Thyroid gland (tissue), 4 donors: ENCODE results near the gene SYNDIG1L. TPM values are rescaled to one million over a fixed set of nuclear protein-coding genes. Genes with fewer than 3 reads are reported as not detected.

Experiments
- DNase-seq, 2 donors: peaks; one replicate each; pipeline ENCODE4 v3.0.0-alpha.2; 2019
- H3K27ac ChIP-seq, 3 donors: fragments of 200-600 bp; sonication (generic); 1 replicate in 2 of 3; 2 replicates in 1 of 3; pipeline ENCODE4 v1.5.1; 2016 to 2019; ENCODE audit warnings: mild to moderate bottlenecking in 1 of 3, moderate library complexity in 1 of 3
- H3K27me3 ChIP-seq: fragments of 200-600 bp; sonication (generic); one replicate; pipeline ENCODE4 v1.5.1; 2019
- H3K36me3 ChIP-seq, 2 donors: fragments of 200-600 bp; sonication (generic); one replicate each; pipeline ENCODE4 v1.5.1; 2016 to 2019
- H3K4me1 ChIP-seq, 2 donors: fragments of 200-600 bp; sonication (generic); one replicate each; pipeline ENCODE4 v1.5.1; 2017 to 2019
- H3K4me3 ChIP-seq, 3 donors: fragments of 200-600 bp; sonication (generic); replicated peaks in 1 of 3; 1 replicate in 2 of 3; 2 replicates in 1 of 3; pipeline ENCODE4 v1.5.1; 2016; ENCODE audit warnings: mild to moderate bottlenecking in 1 of 3
- H3K9me3 ChIP-seq: fragments of 200-600 bp; sonication (generic); one replicate; pipeline ENCODE4 v1.5.1; 2017
- POLR2A ChIP-seq, 2 donors: fragments of 450-650 bp; IDR thresholded peaks; one replicate each; pipeline ENCODE4 v1.6.1; 2017; ENCODE audit warnings: antibody characterized with exemption in 2 of 2, mild to moderate bottlenecking in 2 of 2, moderate library complexity in 1 of 2
- WGBS, 2 donors: methylation state at CpG; one replicate each; pipeline ENCODE4 v1.1.5; 2017; 5-methylcytosine and 5-hydroxymethylcytosine counted together
- intact Hi-C: fragments of 100-400 bp; cut with DNase I; formaldehyde crosslinking; loops from one replicate; pipeline ENCODE4 v1.15.1; 2023
- total RNA-seq, 4 donors: library from RNA; depleted of rRNA; stranded (reverse); fragments of >200 nt; gene quantifications; one replicate each; pipeline ENCODE4 v1.2.3, GENCODE V29; 2016
- TF ChIP-seq, protein P1 (sequence below), 6 experiments: fragments of 200-600 bp in 3 of 6; fragments of 450-650 bp in 3 of 6; sonication (generic) in 3 of 6; IDR thresholded peaks; one replicate each; pipeline ENCODE4 v1.5.1; 2016 to 2019; ENCODE audit warnings: antibody characterized with exemption in 6 of 6, mild to moderate bottlenecking in 2 of 6, inconsistent platforms in 1 of 6, moderate library complexity in 1 of 6

The SYNDIG1L gene
- total RNA-seq, 4 donors from 2014 or later = 0.13 to 0.54 TPM; not detected in 2

DNA sequence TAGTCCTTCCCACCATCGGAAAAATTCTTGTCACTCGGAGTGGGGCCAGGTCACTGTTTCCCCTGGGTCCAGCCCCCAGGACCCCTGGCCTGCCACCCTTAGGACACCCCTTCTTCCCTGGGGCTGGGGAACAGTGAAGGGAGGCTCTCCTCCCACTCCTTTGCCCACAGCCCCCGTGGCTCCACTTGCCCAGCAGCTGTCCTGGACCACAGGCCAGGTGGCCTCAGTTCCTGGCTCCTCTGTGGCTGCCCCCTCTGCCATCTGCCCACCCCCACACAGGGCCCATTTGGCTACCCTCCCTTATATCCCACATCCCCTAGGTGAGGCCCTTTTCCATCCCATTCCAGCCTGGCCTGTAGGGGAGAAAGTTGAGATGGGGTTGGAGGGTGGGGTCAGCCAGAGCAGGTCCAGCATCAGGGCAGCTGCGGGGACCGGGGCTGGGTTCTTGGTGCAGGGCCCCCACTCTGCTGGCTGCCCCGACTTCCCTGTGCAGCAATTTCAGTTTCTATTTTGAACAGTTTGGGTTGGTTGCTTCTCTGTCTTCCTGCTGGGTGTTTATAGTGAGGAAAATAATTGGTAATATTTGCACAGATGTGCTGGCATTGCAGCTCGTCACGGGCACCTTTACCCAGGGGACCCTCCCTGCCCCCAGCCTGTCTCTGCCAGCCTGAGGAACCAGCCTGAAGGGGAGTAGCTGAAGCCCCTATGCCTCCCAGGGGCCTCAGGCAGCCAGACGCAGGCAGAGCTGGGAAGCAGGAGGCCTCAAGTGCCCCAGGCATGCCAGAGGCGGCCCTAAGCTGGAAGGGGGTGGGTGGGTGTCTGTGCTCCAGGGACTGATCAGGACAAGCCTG, 23.4 kb downstream of the SYNDIG1L start:
- Histone ChIP-seq H3K27me3 (no peaks in the 10 kb centered on the region), H3K36me3 (no peaks in the 10 kb centered on the region), H3K9me3 (no peaks in the 10 kb centered on the region), H3K4me3 (no peak overlapping the region), H3K4me1 (peaks cover 7 to 16% of the 10 kb centered on the region in 2 donors), H3K27ac (no peak overlapping the region)
- DNase-seq = no peak
- intact Hi-C loops = no loop called here
- TF ChIP-seq POLR2A (IDR thresholded peaks at IDR 0.05) = no peak
- TF ChIP-seq, protein P1, sequence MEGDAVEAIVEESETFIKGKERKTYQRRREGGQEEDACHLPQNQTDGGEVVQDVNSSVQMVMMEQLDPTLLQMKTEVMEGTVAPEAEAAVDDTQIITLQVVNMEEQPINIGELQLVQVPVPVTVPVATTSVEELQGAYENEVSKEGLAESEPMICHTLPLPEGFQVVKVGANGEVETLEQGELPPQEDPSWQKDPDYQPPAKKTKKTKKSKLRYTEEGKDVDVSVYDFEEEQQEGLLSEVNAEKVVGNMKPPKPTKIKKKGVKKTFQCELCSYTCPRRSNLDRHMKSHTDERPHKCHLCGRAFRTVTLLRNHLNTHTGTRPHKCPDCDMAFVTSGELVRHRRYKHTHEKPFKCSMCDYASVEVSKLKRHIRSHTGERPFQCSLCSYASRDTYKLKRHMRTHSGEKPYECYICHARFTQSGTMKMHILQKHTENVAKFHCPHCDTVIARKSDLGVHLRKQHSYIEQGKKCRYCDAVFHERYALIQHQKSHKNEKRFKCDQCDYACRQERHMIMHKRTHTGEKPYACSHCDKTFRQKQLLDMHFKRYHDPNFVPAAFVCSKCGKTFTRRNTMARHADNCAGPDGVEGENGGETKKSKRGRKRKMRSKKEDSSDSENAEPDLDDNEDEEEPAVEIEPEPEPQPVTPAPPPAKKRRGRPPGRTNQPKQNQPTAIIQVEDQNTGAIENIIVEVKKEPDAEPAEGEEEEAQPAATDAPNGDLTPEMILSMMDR (IDR thresholded peaks at IDR 0.05) = no peak
- 52 to 53% methylated on average over 9 of the region's 10 CpGs for WGBS, 2 donors

DNA sequence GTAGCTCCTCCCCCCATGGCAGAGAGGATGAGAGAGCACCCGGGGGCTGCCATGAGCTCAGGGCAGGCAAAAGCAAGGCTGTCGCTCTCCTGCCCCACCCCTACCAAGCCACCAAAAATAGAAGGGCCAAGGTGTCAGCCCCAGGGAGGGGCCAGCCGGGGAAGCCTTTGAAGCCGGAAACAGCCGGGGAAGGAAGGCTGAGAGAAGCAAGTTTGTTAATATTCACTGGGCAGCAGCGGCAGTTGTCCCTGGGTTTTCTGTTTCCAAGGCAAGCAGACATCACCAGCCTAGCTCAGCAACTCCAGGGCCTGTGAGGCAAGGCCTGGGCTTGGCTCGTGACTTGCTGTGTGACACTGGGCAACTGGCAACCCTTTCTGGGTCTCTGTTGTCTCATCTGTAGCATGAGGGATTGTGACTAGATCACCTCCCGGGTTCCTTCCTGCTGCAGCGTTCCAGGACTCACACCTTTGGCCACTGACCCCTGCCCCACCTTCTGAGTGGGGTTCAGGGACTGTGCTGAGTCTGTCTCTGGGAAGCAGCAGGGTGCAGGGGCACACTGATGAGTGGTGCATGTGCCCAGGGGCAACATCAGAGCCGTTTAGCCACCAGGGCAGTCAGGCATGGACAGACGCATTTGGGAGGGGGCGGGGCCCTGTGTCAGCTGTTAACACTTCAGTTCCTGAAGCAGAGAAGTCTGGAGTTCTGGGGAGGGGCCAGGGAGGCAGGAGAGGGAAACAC, 24.3 kb downstream of the SYNDIG1L start:
- intact Hi-C loops = no loop called here
- Histone ChIP-seq H3K36me3 (no peaks in the 10 kb centered on the region), H3K4me1 (peaks cover 7 to 16% of the 10 kb centered on the region in 2 donors), H3K9me3 (no peaks in the 10 kb centered on the region), H3K27ac (peak overlapping the region in 1 of 3 donors; percentile 15), H3K4me3 (no peak overlapping the region), H3K27me3 (no peaks in the 10 kb centered on the region)
- WGBS, 2 donors = 4 to 8% methylated on average over 9 to 11 of the region's 12 CpGs
- TF ChIP-seq, protein P1 (IDR thresholded peaks at IDR 0.05) = no peak
- no peak for TF ChIP-seq POLR2A (IDR thresholded peaks at IDR 0.05)
- DNase-seq = peak; percentile 38 to 41

DNA sequence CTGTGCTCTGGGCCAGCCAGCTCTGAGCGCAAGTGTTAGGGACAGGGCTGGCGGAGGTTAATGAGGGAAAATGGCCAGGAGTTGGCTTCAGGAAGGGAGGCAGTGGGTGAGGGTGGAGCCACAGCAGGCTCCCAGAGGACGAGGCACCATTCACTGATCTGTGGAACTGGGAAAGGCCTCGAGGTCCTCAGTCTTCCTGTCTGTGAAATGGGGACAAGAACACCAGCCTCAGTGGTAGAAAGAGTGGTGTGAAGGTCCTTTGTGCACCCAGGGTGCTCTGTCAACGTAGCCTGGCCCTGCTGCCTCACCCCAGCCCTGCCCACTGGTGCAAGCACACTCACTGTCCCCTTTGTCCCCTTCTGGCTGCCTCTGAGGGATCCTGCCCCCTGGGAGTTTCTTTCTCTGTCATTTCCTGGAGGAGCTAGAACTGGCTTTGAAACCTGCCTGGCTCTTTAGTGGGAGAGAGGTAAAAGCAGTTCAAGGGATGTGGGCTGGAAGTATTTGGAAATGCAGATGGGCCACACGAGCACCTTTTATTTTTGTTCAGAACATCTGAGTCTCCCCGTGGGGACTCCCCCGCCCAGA, 25.0 kb downstream of the SYNDIG1L start:
- no peaks in the 10 kb centered on the region for H3K9me3 ChIP-seq
- no peak overlapping the region for H3K4me3 ChIP-seq
- 46 to 48% methylated on average over 8 of the region's 8 CpGs for WGBS, 2 donors
- DNase-seq = no peak
- no peaks in the 10 kb centered on the region for H3K27me3 ChIP-seq
- peaks cover 7 to 16% of the 10 kb centered on the region in 2 donors for H3K4me1 ChIP-seq
- no peaks in the 10 kb centered on the region for H3K36me3 ChIP-seq
- peak overlapping the region in 1 of 3 donors; percentile 15 for H3K27ac ChIP-seq
- intact Hi-C loops = no loop called here
- TF ChIP-seq POLR2A (IDR thresholded peaks at IDR 0.05) = no peak
- TF ChIP-seq, protein P1 (IDR thresholded peaks at IDR 0.05) = no peak

DNA sequence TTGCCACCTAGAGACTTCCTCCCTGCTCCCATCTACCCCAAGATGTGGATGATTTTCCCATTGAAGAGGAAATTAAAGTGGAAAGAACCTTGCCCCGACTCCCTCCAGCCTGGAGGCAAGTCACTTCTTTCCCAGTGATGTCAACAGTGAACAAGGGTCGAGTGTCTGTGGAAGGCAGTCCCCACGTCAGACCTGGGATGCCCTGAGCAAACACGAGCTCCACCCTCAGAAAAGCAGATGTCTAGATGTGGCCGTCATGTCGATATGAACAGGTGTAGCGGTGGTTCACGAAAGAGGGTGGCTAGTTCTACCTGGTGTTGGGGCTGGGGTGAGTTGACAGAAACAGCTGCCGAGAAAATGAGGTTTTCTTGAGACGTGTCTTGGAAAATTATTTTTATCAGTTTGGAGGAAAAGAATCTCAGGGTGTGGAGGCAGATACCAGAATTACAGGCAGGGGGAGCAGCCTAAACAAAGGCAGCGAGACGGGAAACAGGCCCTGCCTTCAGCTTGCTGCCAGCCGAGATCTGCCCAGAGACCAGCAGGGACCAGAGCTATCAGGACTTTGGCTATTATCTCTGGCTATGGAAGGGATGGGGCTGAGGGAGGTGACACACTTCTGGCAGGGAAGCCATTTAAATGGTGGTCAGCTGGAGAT, 25.9 kb downstream of the SYNDIG1L start:
- Histone ChIP-seq H3K9me3 (no peaks in the 10 kb centered on the region), H3K4me3 (no peak overlapping the region), H3K27ac (no peak overlapping the region), H3K36me3 (no peaks in the 10 kb centered on the region), H3K4me1 (peaks cover 7 to 16% of the 10 kb centered on the region in 2 donors), H3K27me3 (no peaks in the 10 kb centered on the region)
- DNase-seq = no peak
- intact Hi-C loops = no loop called here
- WGBS, 2 donors = 65 to 68% methylated on average over 13 of the region's 13 CpGs
- TF ChIP-seq POLR2A (IDR thresholded peaks at IDR 0.05) = no peak
- TF ChIP-seq, protein P1 (IDR thresholded peaks at IDR 0.05) = no peak
